Measurements from ENCODE around the gene RDH16. TPM values are rescaled to one million over a fixed set of nuclear protein-coding genes. Genes with fewer than 3 reads are reported as not detected.
A peak's percentile ranks its signal among the peaks of the same experiment; 100 is the strongest.
"Not testable (repeated sequence)": the region's sequence is repeated elsewhere in the genome, so short reads cannot be mapped to it uniquely, and the experiment has no call there.

RDH16 gene
- total RNA-seq, 2 donors from 2014 or later: 0.40 to 0.81 TPM

DNA sequence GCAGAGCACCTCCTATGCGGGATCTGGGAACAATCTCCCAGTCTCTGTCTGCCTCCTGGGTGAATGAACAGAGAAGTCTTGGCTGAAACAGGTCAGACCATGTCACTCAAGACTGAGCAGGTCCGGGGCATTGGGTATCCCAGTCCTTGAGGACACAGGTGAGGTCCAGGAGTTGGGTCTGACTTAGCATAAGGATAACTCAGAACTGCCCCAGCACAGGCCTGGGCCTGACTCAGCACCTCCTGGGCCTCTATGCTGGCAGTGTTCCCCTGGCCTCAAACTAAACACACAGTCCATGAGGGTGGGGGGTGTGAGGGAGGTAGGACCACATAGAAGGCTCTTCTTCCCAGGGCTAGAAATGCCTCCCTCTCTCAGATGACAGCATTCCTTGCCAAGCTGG lies 21.7 kb downstream of the RDH16 start:
- H3K9me3 ChIP-seq (ENCODE audit: control insufficient read depth, low read length, poor library complexity, severe bottlenecking): no peaks in the 10 kb centered on the region
- DNase-seq: no peak
- Mint-ChIP-seq H3K36me3 (ENCODE audit: low read depth) (no peaks in the 10 kb centered on the region), H3K27ac (no peak overlapping the region), H3K27me3 (peaks cover 21% of the 10 kb centered on the region), H3K4me3 (no peak overlapping the region), H3K4me1 (peaks cover 7% of the 10 kb centered on the region)
- no peak for ATAC-seq

DNA sequence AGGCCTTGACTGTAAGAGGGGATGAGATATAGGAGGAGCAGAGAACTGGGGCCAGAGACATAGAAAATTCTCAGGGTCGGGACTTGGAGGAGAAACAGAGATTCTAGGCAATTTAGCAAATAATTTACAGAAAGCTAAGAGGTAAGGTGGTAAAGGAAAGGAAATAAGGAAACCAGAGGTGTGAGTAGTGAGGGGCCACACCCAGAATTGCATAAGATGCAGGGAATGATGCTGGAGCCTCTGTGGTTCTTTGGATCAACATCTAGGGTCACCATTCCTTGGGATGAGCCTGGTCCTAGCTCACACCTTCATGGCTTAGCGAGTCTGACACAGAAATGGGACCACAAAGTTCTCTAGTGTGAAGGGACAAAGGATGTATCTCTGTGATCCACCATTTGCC lies 22.3 kb downstream of the RDH16 start:
- H3K4me1 Mint-ChIP-seq: peaks cover 7% of the 10 kb centered on the region
- DNase-seq: no peak
- no peaks in the 10 kb centered on the region for H3K9me3 ChIP-seq (ENCODE audit: control insufficient read depth, low read length, poor library complexity, severe bottlenecking)
- no peak overlapping the region for H3K27ac Mint-ChIP-seq
- H3K27me3 Mint-ChIP-seq: peaks cover 21% of the 10 kb centered on the region
- no peaks in the 10 kb centered on the region for H3K36me3 Mint-ChIP-seq (ENCODE audit: low read depth)
- no peak overlapping the region for H3K4me3 Mint-ChIP-seq
- no peak for ATAC-seq

DNA sequence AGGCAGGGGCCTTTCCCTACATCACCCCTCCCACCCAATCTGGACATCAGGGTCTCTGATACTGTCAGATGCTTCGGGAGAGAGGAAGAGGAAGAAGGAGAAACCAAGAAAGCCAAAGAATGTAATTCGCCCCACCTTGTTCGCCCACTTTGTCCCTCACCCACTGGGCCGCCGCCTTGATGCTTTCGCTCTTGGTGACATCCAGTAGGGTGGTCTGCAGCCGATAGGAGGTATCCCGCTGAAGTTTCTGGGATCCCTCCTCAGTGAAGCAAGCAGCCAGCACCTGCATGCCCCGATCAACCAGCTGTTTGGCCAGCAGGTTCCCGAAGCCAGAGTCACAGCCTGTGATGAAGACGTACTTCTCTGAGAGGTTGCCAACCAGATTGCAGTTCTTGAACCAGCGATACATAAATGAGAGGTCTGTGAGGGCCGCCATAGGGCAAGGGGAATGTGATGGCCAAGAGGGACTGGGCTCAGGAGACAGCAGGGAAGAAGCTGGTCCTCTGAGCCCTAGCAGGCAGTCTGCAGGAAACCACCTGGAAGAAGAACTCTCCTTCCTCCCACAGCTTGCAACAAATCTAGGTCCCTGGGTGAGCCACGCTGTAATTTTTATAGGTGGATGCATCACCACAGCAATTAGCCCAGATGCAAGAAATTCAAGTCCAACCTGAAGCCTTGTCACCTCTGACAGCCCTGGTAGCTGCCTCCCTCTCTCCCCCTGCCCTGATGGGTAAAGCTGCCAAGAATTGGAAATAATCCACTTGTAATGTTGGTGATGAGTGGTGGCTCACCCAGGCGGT lies 23.4 kb downstream of the RDH16 start, which contains the start of gene SDR9C7:
TSS of gene SDR9C7 (minus strand) at position 583 of the 800 bp plus-strand sequence. CDS start at position 436, 147 bp downstream.
- Mint-ChIP-seq H3K36me3 (ENCODE audit: low read depth) (no peaks in the 10 kb centered on the region), H3K27ac (no peak within 1 kb of the TSS), H3K4me3 (no peak within 1 kb of the TSS), H3K4me1 (peaks cover 9% of the 10 kb centered on the region), H3K27me3 (peaks cover 22% of the 10 kb centered on the region)
- ATAC-seq (no peak), DNase-seq (no peak)
- H3K9me3 ChIP-seq (ENCODE audit: control insufficient read depth, low read length, poor library complexity, severe bottlenecking): no peaks in the 10 kb centered on the region

DNA sequence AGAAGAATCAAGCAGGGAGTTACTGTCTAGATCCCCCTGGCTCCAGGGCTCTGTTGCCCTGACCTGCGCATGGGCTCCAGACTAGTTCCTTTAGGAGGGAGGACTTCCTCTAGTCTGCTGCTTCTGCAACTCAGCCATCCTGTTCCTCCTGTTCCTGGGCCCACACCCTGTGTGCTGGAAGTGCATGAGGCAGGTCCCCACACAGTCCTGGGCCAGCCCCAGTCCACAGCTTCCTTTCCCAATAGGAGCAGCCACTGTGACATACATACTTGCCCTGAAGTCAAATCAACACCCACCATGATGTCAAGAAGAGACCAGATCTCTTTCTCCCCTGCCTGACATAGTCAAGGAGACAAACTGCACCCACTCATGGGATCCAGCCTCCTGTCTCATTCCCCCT lies 24.5 kb downstream of the RDH16 start:
- no peak overlapping the region for H3K27ac Mint-ChIP-seq
- ATAC-seq: no peak
- peaks cover 11% of the 10 kb centered on the region for H3K4me1 Mint-ChIP-seq
- H3K9me3 ChIP-seq (ENCODE audit: control insufficient read depth, low read length, poor library complexity, severe bottlenecking): no peaks in the 10 kb centered on the region
- no peak overlapping the region for H3K4me3 Mint-ChIP-seq
- DNase-seq: no peak
- peaks cover 2% of the 10 kb centered on the region for H3K36me3 Mint-ChIP-seq (ENCODE audit: low read depth)
- H3K27me3 Mint-ChIP-seq: peaks cover 31% of the 10 kb centered on the region

DNA sequence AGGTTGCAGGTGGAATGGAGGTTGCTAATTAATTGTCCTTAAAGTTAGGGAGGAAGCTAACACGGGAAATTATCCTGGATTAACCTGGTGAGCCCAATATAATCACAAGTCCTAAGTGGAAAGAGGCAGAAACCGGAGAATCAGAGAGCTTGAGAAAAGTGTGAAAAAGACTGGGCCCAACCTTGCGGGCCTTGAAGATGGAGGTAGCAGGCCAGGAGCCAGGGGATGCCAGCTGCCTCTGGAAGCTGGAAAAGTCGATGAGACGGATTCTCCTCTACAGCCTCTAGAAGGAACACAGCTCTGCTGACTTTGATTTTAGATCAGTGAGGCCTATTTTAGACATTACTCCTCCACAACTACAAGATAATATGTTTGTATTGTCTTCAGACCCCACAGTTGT lies 25.3 kb downstream of the RDH16 start:
- Mint-ChIP-seq H3K27ac (no peak overlapping the region), H3K4me3 (no peak overlapping the region), H3K36me3 (ENCODE audit: low read depth) (peaks cover 2% of the 10 kb centered on the region), H3K27me3 (peaks cover 31% of the 10 kb centered on the region), H3K4me1 (peaks cover 11% of the 10 kb centered on the region)
- ATAC-seq: no peak
- no peak for DNase-seq
- no peaks in the 10 kb centered on the region for H3K9me3 ChIP-seq (ENCODE audit: control insufficient read depth, low read length, poor library complexity, severe bottlenecking)

DNA sequence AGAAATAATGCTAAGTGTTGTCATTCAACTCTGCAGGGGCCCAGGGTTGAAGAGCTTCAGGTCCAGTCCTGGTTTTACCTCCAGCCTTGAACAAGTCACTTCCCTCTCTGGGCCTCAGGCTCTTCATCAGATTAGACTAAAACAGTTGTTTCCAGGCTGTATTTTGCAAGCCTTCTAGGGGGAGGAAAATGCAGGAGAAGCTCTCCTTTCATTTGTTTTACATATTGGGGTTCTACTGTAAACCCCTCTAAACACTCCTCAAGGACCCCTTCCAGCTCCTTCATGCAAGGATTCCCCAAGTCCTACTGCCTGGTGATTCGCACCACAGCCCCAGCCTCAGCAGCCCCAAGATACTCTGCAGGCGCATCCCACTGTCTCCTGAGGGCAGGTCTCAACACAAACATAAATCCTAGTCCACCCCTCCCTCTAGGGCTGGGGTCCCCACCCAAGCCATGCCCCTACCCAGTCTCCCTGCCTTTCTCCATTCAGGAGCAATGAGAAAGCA lies 25.9 kb downstream of the RDH16 start:
- peaks cover 11% of the 10 kb centered on the region for H3K4me1 Mint-ChIP-seq
- no peak overlapping the region for H3K27ac Mint-ChIP-seq
- no peaks in the 10 kb centered on the region for H3K9me3 ChIP-seq (ENCODE audit: control insufficient read depth, low read length, poor library complexity, severe bottlenecking)
- ATAC-seq: peak; percentile 44
- DNase-seq: no peak
- no peak overlapping the region for H3K4me3 Mint-ChIP-seq
- H3K36me3 Mint-ChIP-seq (ENCODE audit: low read depth): peaks cover 2% of the 10 kb centered on the region
- H3K27me3 Mint-ChIP-seq: peaks cover 31% of the 10 kb centered on the region

DNA sequence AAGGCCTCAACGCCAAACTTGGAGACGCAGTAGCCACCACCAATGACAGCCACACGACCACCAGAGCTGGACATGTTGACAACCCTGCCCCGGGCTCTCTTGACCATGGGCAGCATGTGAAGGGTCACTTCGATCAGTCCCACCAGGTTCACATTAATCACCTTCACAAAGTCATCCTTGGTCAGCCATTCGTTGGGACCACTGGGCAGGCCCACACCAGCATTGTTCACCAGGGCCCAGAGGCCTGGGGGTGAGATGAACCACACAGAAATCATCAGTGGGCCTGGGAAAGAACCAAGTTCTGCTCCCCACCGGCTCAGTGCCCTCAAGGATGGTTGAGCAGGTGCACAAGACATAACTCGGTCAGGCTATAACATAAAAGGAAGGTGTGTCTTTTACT lies 27.2 kb downstream of the RDH16 start:
- Mint-ChIP-seq H3K4me3 (no peak overlapping the region), H3K27me3 (peaks cover 28% of the 10 kb centered on the region), H3K27ac (no peak overlapping the region), H3K36me3 (ENCODE audit: low read depth) (peaks cover 2% of the 10 kb centered on the region), H3K4me1 (peaks cover 11% of the 10 kb centered on the region)
- H3K9me3 ChIP-seq (ENCODE audit: control insufficient read depth, low read length, poor library complexity, severe bottlenecking): no peaks in the 10 kb centered on the region
- DNase-seq (no peak), ATAC-seq (no peak)

DNA sequence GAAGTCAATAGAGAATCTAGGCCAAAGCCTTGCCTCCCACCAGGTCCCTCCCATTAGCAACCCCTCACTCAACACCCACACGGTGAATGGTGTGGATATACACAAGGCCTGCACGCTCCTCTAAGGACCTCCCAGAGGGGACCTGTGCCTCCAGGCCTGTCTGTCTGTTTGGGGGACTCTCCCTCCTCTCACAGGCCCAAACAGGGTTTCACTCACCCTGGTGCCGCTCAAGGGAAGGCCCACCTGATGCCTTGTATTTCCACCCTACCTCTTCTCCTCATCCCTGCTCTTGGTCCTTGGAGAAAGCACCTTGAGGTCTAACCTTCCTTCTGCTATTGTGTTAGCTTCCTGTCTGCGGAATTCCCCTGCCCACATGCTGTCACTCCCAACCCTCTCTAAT lies 27.6 kb downstream of the RDH16 start:
- ATAC-seq (no peak), DNase-seq (no peak)
- H3K9me3 ChIP-seq (ENCODE audit: control insufficient read depth, low read length, poor library complexity, severe bottlenecking): no peaks in the 10 kb centered on the region
- H3K4me3 Mint-ChIP-seq: no peak overlapping the region
- H3K36me3 Mint-ChIP-seq (ENCODE audit: low read depth): peaks cover 2% of the 10 kb centered on the region
- no peak overlapping the region for H3K27ac Mint-ChIP-seq
- peaks cover 28% of the 10 kb centered on the region for H3K27me3 Mint-ChIP-seq
- peaks cover 9% of the 10 kb centered on the region for H3K4me1 Mint-ChIP-seq

DNA sequence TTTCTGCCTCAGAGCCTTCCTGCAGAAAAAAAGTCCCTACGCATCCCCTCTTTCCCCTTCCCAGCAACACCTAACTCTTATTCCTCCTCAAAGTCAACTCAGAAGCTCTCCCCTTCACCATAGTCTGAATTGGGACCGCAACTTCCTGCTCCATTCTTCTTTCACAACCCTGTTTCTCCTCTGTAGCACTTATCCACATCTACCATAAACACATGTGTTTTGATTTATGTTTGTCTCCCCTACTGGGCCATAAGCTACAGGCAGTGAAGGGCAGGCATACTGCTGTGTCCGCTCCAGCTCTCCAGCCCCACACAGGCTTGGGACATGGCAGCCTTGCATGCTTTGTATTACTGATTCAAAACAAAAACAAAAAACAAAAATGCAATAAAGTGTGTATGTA lies 29.1 kb downstream of the RDH16 start:
- H3K9me3 ChIP-seq (ENCODE audit: control insufficient read depth, low read length, poor library complexity, severe bottlenecking): no peaks in the 10 kb centered on the region
- Mint-ChIP-seq H3K4me1 (peaks cover 9% of the 10 kb centered on the region), H3K4me3 (no peak overlapping the region), H3K27me3 (peaks cover 28% of the 10 kb centered on the region), H3K36me3 (ENCODE audit: low read depth) (peaks cover 2% of the 10 kb centered on the region), H3K27ac (no peak overlapping the region)
- DNase-seq (no peak), ATAC-seq (no peak)

DNA sequence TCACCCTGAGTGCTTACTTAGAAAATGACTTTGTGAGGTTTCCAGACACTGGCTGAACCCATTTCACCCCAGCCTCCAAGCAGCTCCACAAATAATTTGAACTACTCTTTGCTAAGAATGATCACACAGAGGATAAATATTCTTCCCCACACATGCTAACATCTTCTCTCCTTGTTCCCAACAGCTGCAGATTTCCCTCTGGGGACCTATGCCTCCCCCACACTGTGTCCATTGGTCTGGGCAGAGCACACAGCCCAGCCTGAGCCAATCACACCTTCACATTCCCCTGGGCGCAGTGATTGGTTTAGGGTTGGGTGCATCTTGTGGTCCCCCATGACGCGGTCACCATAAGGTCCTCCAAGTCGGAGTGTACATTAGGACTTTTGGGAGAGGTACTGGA lies 30.1 kb downstream of the RDH16 start:
- DNase-seq: no peak
- no peaks in the 10 kb centered on the region for H3K9me3 ChIP-seq (ENCODE audit: control insufficient read depth, low read length, poor library complexity, severe bottlenecking)
- H3K4me3 Mint-ChIP-seq: peak overlapping the region; percentile 31
- peaks cover 7% of the 10 kb centered on the region for H3K4me1 Mint-ChIP-seq
- no peak for ATAC-seq
- H3K36me3 Mint-ChIP-seq (ENCODE audit: low read depth): peaks cover 2% of the 10 kb centered on the region
- H3K27me3 Mint-ChIP-seq: peaks cover 28% of the 10 kb centered on the region
- H3K27ac Mint-ChIP-seq: no peak overlapping the region

DNA sequence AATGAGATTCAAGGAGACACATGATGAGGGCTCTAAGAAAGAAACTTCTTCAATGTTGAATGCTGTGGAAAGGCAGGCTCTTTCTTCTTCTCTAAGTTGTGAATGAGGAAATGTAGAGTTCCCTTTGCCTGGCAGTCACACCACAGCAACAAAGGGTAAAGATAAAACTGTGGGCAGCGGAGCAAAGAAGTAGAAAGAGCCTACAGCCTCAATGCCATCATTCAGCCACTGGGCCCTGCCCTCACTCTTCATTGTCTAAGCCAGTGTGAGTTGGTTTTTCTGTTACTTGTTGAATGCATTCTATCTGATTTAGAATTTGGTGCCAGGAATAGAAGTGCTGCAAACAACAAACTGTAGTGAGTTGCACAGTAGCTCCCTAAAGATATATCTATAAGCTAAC lies 35.4 kb downstream of the RDH16 start:
- Mint-ChIP-seq H3K4me3 (no peak overlapping the region), H3K27ac (no peak overlapping the region), H3K4me1 (no peaks in the 10 kb centered on the region), H3K36me3 (ENCODE audit: low read depth) (no peaks in the 10 kb centered on the region), H3K27me3 (peaks cover 13% of the 10 kb centered on the region)
- peaks cover 4% of the 10 kb centered on the region for H3K9me3 ChIP-seq (ENCODE audit: control insufficient read depth, low read length, poor library complexity, severe bottlenecking)
- ATAC-seq: no peak
- no peak for DNase-seq

DNA sequence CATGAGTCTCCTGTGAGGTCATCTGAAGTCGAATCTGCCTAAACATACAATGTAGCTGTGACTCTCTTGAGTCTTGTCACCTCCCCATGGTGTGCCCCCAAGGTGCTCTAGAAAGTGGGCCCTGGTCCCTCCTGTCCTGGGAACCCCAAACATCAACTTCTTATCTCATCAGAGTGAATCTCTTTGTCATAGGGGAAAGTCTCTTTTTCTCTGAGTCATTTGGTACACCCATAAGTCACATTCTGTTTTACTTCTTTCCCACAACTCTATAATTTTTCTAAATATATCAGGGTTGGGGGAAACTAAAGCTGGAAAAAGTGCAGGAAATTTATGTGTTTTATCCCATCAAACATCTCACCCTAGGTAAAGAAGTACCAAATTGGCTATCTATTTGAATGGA lies 36.1 kb downstream of the RDH16 start:
- peaks cover 11% of the 10 kb centered on the region for H3K27me3 Mint-ChIP-seq
- no peak overlapping the region for H3K27ac Mint-ChIP-seq
- DNase-seq (no peak), ATAC-seq (no peak)
- H3K4me1 Mint-ChIP-seq: no peaks in the 10 kb centered on the region
- no peaks in the 10 kb centered on the region for H3K36me3 Mint-ChIP-seq (ENCODE audit: low read depth)
- no peak overlapping the region for H3K4me3 Mint-ChIP-seq
- H3K9me3 ChIP-seq (ENCODE audit: control insufficient read depth, low read length, poor library complexity, severe bottlenecking): peaks cover 4% of the 10 kb centered on the region

DNA sequence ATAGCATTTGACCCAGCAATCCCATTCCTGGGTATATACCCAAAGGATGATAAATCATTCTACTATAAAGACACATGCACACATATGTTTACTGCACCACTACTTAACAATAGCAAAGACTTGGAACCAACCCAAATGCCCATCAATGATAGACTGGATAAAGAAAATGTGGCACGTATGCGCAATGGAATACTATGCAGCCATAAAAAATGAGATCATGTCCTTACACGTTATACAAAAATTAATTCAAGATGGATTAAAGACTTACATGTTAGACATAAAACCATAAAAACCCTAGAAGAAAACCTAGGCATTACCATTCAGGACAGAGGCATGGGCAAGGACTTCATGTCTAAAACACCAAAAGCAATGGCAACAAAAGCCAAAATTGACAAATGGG lies 39.3 kb downstream of the RDH16 start:
- not testable (repeated sequence) for ATAC-seq; H3K4me3 Mint-ChIP-seq; H3K4me1 Mint-ChIP-seq; H3K36me3 Mint-ChIP-seq (ENCODE audit: low read depth); H3K27ac Mint-ChIP-seq; DNase-seq; H3K9me3 ChIP-seq (ENCODE audit: control insufficient read depth, low read length, poor library complexity, severe bottlenecking)
- peaks cover 17% of the 10 kb centered on the region for H3K27me3 Mint-ChIP-seq

DNA sequence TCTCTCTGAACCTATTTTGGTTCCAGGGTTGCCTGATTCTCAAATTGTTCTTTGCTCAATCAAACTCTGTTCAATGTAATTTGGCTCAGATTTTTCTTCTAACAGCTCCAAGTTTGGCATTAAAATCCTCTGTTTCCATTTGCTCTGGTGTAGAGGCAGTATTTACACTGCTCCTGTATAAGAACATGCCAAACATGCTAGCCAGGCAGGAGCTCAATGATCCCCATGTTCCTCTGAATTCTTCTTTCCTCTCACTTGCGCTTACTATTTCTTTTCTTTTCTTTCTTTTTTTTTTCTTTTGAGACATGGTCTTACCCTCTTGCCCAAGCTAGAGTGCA lies 40.4 kb downstream of the RDH16 start:
- Mint-ChIP-seq H3K36me3 (ENCODE audit: low read depth) (no peaks in the 10 kb centered on the region), H3K27ac (no peak overlapping the region), H3K4me1 (no peaks in the 10 kb centered on the region), H3K27me3 (peaks cover 19% of the 10 kb centered on the region), H3K4me3 (no peak overlapping the region)
- DNase-seq: no peak
- H3K9me3 ChIP-seq (ENCODE audit: control insufficient read depth, low read length, poor library complexity, severe bottlenecking): peaks cover 4% of the 10 kb centered on the region
- ATAC-seq: no peak

Data from T-helper 17 cell (primary cell).